ENCODE measurements around the gene SCAP.

DNA sequence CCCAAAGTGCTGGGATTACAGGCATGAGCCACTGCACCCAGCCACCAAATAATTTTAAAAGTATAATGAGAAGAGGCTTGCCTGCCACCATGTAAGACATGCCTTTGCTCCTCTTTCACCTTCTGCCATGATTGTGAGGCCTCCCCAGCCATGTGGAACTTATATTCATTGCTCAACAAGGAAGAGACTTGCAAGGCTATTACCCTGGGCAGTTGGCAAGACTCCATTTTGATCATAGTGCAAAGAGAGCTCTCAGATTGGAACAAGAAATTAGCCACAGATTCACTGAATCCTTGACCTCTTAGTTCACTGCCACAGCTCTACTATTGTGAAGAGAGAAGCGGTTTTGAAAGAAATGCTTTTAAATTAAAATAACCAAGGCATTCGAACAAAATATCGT, 6.1 kb downstream of the SCAP start:
- TF ChIP-seq, protein P1, sequence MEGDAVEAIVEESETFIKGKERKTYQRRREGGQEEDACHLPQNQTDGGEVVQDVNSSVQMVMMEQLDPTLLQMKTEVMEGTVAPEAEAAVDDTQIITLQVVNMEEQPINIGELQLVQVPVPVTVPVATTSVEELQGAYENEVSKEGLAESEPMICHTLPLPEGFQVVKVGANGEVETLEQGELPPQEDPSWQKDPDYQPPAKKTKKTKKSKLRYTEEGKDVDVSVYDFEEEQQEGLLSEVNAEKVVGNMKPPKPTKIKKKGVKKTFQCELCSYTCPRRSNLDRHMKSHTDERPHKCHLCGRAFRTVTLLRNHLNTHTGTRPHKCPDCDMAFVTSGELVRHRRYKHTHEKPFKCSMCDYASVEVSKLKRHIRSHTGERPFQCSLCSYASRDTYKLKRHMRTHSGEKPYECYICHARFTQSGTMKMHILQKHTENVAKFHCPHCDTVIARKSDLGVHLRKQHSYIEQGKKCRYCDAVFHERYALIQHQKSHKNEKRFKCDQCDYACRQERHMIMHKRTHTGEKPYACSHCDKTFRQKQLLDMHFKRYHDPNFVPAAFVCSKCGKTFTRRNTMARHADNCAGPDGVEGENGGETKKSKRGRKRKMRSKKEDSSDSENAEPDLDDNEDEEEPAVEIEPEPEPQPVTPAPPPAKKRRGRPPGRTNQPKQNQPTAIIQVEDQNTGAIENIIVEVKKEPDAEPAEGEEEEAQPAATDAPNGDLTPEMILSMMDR (IDR thresholded peaks at IDR 0.05), result no peak
- TF ChIP-seq POLR2A (IDR thresholded peaks at IDR 0.05), result no peak
- no peak for TF ChIP-seq POLR2AphosphoS5 (IDR thresholded peaks at IDR 0.05; ENCODE audit: insufficient read depth in 1 of 2, low read depth in 1 of 2)

All from vagina (tissue), 2 donors.